A204.1 (cell line): Measurements from ENCODE around the gene RNU1-2.
A peak's percentile ranks its signal among the peaks of the same experiment; 100 is the strongest.
"Not testable (repeated sequence)": the region's sequence is repeated elsewhere in the genome, so short reads cannot be mapped to it uniquely, and the experiment has no call there.

ENCODE experiments used
- FAIRE-seq: peaks from 2 replicates; lab custom pipeline; 2012; peaks lifted over from hg19 to GRCh38; lab: Jason Lieb, UNC

Gene RNU1-2

GRCh38 chr1:16895598-16896315 lies at the start of gene RNU1-2:
Gene RNU1-2, plus strand, starts transcription at chr1:16895980.
- not testable (repeated sequence) for FAIRE-seq

GRCh38 chr1:16856201-16856600 lies 39.6 kb upstream of the RNU1-2 start:
- not testable (repeated sequence) for FAIRE-seq

- not testable (repeated sequence) for FAIRE-seq
Observed at GRCh38 chr1:16859167-16860041, 36.4 kb upstream of the RNU1-2 start.

- not testable (repeated sequence) for FAIRE-seq
Observed at GRCh38 chr1:16860048-16860447, 35.7 kb upstream of the RNU1-2 start.

- FAIRE-seq: peak; percentile 96
Observed at GRCh38 chr1:16861832-16862245, 33.9 kb upstream of the RNU1-2 start.

- not testable (repeated sequence) for FAIRE-seq
Observed at GRCh38 chr1:16862415-16862814, 33.4 kb upstream of the RNU1-2 start.

GRCh38 chr1:16863024-16863423 lies 32.8 kb upstream of the RNU1-2 start:
- FAIRE-seq: not testable (repeated sequence)

GRCh38 chr1:16866926-16867707 lies 28.7 kb upstream of the RNU1-2 start:
- FAIRE-seq: not testable (repeated sequence)

GRCh38 chr1:16868787-16869186 lies 27.0 kb upstream of the RNU1-2 start:
- not testable (repeated sequence) for FAIRE-seq

GRCh38 chr1:16869996-16870395 lies 25.8 kb upstream of the RNU1-2 start:
- FAIRE-seq: not testable (repeated sequence)

- FAIRE-seq: not testable (repeated sequence)
Observed at GRCh38 chr1:16871171-16871570, 24.6 kb upstream of the RNU1-2 start.

- FAIRE-seq: peak; percentile 64
Observed at GRCh38 chr1:16872152-16873075, 23.4 kb upstream of the RNU1-2 start.

GRCh38 chr1:16873076-16873879 lies 22.5 kb upstream of the RNU1-2 start:
- not testable (repeated sequence) for FAIRE-seq

- not testable (repeated sequence) for FAIRE-seq
Observed at GRCh38 chr1:16874968-16875765, 20.6 kb upstream of the RNU1-2 start.

GRCh38 chr1:16881742-16882141 lies 14.0 kb upstream of the RNU1-2 start:
- FAIRE-seq: not testable (repeated sequence)

GRCh38 chr1:16882986-16883385 lies 12.8 kb upstream of the RNU1-2 start:
- no peak for FAIRE-seq

GRCh38 chr1:16884487-16884886 lies 11.3 kb upstream of the RNU1-2 start:
- FAIRE-seq: not testable (repeated sequence)

- no peak for FAIRE-seq
Observed at GRCh38 chr1:16886860-16887605, 8.7 kb upstream of the RNU1-2 start.
